Uterus (tissue), 4 donors: ENCODE data around the gene KLF11. TPM values are rescaled to one million over a fixed set of nuclear protein-coding genes. Genes with fewer than 3 reads are reported as not detected.
"Not testable (repeated sequence)": the region's sequence is repeated elsewhere in the genome, so short reads cannot be mapped to it uniquely, and the experiment has no call there.

ENCODE experiments used
- DNase-seq, 2 donors: peaks; one replicate each; pipeline ENCODE4 v3.0.0-alpha.2; 2019 to 2020
- H3K27ac ChIP-seq, 2 donors: fragments of 200-600 bp; sonication (generic); 1 replicate in 1 of 2; 2 replicates in 1 of 2; pipeline ENCODE4 v1.5.1; 2016 to 2018
- H3K27me3 ChIP-seq, 2 donors: fragments of 200-600 bp; sonication (generic); one replicate each; pipeline ENCODE4 v1.5.1; 2018 to 2019; ENCODE audit warnings: control low read depth in 1 of 2
- H3K36me3 ChIP-seq, 2 donors: fragments of 200-600 bp; sonication (generic); one replicate each; pipeline ENCODE4 v1.5.1; 2019; ENCODE audit warnings: control low read depth in 1 of 2
- H3K4me1 ChIP-seq, 2 donors: fragments of 200-600 bp; sonication (generic); one replicate each; pipeline ENCODE4 v1.5.1; 2018 to 2019; ENCODE audit warnings: control low read depth in 1 of 2
- H3K4me3 ChIP-seq, 2 donors: fragments of 200-600 bp; sonication (generic); 1 replicate in 1 of 2; 2 replicates in 1 of 2; pipeline ENCODE4 v1.5.1; 2018 to 2019; ENCODE audit warnings: mild to moderate bottlenecking in 1 of 2
- H3K9me3 ChIP-seq, 2 donors: fragments of 200-600 bp; sonication (generic); one replicate each; pipeline ENCODE4 v1.5.1; 2019; ENCODE audit warnings: control low read depth in 1 of 2
- POLR2A ChIP-seq, 2 donors: fragments of 450-650 bp; IDR thresholded peaks; one replicate each; pipeline ENCODE4 v1.6.1; 2016; ENCODE audit warnings: antibody characterized with exemption in 2 of 2, mild to moderate bottlenecking in 1 of 2, moderate library complexity in 1 of 2
- intact Hi-C: fragments of 100-400 bp; cut with DNase I; formaldehyde crosslinking; loops from one replicate; pipeline ENCODE4 v1.15.1; 2023; ENCODE audit warnings: low total_unique reads
- total RNA-seq, 4 donors: library from RNA; depleted of rRNA in 3 of 4; stranded (reverse); fragments of >200 nt in 3 of 4; gene quantifications; one replicate each; pipeline versions ENCODE4 v1.1.0 to v1.2.4, GENCODE V29; 2014 to 2023
- TF ChIP-seq, protein P1 (sequence below), 4 experiments: fragments of 200-600 bp in 2 of 4; fragments of 450-650 bp in 2 of 4; sonication (generic) in 2 of 4; IDR thresholded peaks; one replicate each; pipeline ENCODE4 v1.5.1; 2016 to 2019; ENCODE audit warnings: antibody characterized with exemption in 4 of 4, mild to moderate bottlenecking in 2 of 4, moderate library complexity in 1 of 4
- donor health status: DM: yes; HTN: yes; CAD: no.

The KLF11 gene
- total RNA-seq, 4 donors from 2014 or later: 23.4 to 49.9 (median 31.7) TPM

DNA sequence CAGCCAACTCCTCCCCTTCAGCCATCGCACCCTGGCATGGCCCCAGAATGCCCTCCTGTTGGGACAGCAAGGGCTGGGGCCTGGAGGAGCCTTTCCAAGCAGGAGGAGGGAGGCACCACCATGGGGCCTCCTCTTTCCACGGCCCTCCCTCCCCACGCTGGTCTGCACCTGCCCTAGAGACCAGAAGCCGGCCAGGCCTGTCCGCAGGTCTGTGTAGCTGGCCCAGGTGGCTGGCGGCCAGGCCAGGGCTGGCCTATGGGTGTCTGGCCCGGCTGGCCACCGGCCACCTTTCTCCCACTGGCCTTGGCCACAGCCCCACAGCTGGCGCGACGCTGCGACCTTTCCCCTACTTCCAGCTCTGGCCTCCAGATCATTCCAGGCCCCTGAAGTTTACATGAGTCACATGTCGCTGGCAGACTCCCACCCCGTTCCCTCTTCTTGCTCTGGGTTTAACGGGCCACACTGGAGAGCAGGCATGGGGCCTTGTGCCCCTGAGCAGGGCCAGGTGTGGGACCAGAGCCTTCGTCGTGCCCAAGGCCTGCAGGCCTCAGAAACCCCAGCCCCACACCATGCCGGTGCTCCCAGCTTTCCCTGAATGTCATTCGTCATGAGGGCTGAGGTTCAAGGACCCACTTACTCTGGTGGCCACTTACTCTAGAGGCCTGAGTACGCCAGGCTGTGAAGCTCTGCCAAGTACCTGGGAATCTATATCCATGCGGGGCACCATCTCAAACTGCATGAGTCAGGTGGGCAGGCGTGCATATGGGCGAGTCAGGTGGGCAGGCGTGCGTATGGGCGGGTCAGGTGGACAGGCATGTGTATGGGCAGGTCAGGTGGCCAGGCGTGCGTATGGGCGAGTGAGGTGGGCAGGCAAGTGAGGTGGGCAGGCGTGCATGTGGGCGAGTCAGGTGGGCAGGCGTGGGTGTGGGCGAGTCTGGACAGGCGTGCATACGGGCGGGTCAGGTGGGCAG is 33.3 kb upstream of the KLF11 start:
- no peak for TF ChIP-seq POLR2A (IDR thresholded peaks at IDR 0.05)
- TF ChIP-seq, protein P1, sequence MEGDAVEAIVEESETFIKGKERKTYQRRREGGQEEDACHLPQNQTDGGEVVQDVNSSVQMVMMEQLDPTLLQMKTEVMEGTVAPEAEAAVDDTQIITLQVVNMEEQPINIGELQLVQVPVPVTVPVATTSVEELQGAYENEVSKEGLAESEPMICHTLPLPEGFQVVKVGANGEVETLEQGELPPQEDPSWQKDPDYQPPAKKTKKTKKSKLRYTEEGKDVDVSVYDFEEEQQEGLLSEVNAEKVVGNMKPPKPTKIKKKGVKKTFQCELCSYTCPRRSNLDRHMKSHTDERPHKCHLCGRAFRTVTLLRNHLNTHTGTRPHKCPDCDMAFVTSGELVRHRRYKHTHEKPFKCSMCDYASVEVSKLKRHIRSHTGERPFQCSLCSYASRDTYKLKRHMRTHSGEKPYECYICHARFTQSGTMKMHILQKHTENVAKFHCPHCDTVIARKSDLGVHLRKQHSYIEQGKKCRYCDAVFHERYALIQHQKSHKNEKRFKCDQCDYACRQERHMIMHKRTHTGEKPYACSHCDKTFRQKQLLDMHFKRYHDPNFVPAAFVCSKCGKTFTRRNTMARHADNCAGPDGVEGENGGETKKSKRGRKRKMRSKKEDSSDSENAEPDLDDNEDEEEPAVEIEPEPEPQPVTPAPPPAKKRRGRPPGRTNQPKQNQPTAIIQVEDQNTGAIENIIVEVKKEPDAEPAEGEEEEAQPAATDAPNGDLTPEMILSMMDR (IDR thresholded peaks at IDR 0.05): no peak
- intact Hi-C loops: no loop called here
- no peaks in the 10 kb centered on the region for H3K27me3 ChIP-seq
- H3K4me3 ChIP-seq: no peak overlapping the region
- no peaks in the 10 kb centered on the region for H3K36me3 ChIP-seq
- H3K27ac ChIP-seq: peak overlapping the region; percentile 38 to 57
- peak; percentile 73 to 79 for DNase-seq
- peaks cover 0 to 8% of the 10 kb centered on the region in 2 donors for H3K4me1 ChIP-seq
- H3K9me3 ChIP-seq: no peaks in the 10 kb centered on the region

DNA sequence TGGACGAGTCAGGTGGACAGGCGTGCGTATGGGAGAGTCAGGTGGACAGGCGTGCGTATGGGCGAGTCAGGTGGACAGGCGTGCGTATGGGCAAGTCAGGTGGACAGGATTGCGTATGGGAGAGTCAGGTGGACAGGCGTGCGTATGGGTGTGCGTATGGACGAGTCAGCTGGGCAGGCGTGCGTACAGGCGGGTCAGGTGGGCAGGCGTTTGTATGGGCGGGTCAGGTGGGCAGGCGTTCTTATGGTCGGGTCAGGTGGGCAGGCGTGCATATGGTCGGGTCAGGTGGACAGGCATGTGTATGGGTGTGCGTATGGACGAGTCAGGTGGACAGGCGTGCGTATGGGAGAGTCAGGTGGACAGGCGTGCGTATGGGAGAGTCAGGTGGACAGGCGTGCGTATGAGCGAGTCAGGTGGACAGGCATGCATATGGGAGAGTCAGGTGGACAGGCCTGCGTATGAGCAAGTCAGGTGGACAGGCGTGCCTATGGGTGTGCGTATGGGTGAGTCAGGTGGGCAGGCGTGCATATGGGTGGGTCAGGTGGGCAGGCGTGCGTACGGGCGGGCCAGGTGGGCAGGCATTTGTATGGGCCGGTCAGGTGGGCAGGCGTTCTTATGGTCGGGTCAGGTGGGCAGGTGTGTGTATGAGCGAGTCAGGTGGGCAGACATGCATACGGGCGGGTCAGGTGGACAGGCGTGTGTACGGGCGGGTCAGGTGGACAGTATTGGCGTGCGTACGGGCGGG is 32.3 kb upstream of the KLF11 start:
- DNase-seq, H3K27ac ChIP-seq, H3K36me3 ChIP-seq, H3K4me3 ChIP-seq, H3K9me3 ChIP-seq, H3K27me3 ChIP-seq, H3K4me1 ChIP-seq, intact Hi-C loops: not testable (repeated sequence)

DNA sequence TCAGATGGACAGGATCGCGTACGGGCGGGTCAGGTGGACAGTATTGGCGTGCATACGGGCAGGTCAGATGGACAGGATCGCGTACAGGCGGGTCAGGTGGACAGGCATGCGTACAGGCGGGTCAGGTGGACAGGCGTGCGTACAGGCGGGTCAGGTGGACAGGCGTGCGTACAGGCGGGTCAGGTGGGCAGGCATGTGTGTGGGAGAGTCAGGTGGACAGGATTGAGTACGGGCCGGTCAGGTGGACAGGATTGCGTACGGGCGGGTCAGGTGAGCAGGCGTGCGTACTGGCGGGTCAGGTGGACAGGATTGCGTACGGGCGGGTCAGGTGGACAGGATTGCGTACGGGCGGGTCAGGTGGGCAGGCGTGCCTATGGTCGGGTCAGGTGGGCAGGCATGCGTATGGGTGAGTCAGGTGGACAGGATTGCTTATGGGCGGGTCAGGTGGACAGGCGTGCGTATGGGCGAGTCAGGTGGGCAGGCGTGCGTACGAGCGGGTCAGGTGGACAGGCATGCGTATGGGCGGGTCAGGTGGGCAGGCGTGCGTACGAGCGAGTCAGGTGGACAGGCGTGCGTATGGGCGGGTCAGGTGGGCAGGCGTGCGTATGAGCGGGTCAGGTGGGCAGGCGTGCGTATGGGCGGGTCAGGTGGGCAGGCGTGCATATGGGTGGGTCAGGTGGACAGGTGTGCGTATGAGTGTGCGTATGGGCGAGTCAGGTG is 31.6 kb upstream of the KLF11 start:
- H3K36me3 ChIP-seq, H3K27ac ChIP-seq, H3K27me3 ChIP-seq, H3K4me3 ChIP-seq, intact Hi-C loops, H3K4me1 ChIP-seq, H3K9me3 ChIP-seq, DNase-seq: not testable (repeated sequence)

DNA sequence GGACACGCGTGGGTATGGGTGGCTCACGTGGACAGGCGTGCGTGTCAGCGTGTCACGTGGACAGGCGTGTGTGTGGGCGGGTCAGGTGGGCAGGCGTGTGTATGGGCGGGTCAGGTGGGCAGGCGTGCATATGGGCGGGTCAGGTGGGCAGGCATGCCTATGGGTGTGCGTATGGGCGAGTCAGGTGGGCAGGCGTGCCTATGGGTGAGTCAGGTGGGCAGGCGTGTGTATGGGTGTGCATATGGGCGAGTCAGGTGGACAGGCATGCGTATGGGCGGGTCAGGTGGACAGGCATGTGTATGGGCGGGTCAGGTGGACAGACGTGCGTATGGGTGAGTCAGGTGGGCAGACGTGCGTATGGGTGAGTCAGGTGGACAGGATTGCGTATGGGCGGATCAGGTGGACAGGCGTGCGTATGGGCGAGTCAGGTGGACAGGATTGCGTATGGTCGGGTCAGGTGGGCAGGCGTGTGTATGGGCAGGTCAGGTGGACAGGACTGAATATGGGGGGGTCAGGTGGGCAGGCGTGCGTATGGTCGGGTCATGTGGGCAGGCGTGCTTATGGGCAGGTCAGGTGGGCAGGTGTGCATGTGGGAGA is 30.9 kb upstream of the KLF11 start:
- H3K9me3 ChIP-seq, H3K27me3 ChIP-seq, H3K27ac ChIP-seq, intact Hi-C loops, H3K36me3 ChIP-seq, H3K4me1 ChIP-seq, DNase-seq, H3K4me3 ChIP-seq: not testable (repeated sequence)

DNA sequence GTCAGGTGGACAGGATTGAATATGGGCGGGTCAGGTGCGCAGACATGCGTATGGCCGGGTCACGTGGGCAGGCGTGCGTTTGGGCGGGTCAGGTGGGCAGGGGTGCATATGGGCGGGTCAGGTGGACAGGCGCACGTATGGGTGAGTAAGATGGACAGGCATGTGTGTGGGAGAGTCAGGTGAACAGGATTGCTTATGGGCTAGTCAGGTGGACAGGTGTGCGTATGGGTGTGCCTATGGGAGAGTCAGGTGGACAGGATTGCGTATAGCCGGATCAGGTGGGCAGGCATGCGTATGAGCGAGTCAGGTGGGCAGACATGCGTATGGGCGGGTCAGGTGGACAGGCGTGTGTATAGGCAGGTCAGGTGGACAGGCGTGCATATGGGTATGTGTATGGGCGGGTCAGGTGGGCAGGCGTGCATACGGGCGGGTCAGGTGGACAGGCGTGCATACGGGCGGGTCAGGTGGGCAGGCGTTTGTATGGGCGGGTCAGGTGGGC is 30.3 kb upstream of the KLF11 start:
- Histone ChIP-seq H3K9me3 (peaks cover 0 to 2% of the 10 kb centered on the region in 2 donors), H3K27ac (no peak overlapping the region), H3K4me3 (no peak overlapping the region), H3K4me1 (peaks cover 0 to 8% of the 10 kb centered on the region in 2 donors), H3K27me3 (no peaks in the 10 kb centered on the region), H3K36me3 (no peaks in the 10 kb centered on the region)
- TF ChIP-seq, protein P1 (IDR thresholded peaks at IDR 0.05): no peak
- no peak for TF ChIP-seq POLR2A (IDR thresholded peaks at IDR 0.05)
- DNase-seq: no peak
- intact Hi-C loops: no loop called here

DNA sequence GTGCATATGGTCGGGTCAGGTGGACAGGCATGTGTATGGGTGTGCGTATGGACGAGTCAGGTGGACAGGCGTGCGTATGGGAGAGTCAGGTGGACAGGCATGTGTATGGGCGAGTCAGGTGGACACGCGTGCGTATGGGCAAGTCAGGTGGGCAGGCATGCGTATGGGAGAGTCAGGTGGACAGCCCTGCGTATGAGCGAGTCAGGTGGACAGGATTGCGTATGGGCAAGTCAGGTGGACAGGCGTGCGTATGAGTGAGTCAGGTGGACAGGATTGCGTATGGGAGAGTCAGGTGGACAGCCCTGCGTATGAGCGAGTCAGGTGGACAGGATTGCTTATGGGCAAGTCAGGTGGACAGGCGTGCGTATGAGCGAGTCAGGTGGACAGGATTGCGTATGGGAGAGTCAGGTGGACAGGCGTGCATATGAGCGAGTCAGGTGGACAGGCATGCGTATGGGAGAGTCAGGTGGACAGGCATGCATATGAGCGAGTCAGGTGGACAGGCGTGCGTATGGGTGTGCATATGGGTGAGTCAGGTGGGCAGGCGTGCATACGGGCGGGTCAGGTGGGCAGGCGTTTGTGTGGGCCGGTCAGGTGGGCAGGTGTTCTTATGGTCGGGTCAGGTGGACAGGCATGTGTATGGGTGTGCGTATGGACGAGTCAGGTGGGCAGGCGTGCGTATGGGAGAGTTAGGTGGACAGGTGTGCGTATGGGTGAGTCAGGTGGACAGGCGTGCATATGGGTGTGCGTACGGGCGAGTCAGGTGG is 29.5 kb upstream of the KLF11 start:
- H3K36me3 ChIP-seq, DNase-seq, intact Hi-C loops: not testable (repeated sequence)

More for the DNA sequence above, 29.5 kb upstream of the KLF11 start:
- not testable (repeated sequence) for H3K27ac ChIP-seq, H3K27me3 ChIP-seq, H3K4me3 ChIP-seq, H3K9me3 ChIP-seq, H3K4me1 ChIP-seq
